ENCODE data around the gene ZDHHC20. TPM values are rescaled to one million over a fixed set of nuclear protein-coding genes. Genes with fewer than 3 reads are reported as not detected.

The ZDHHC20 gene
- total RNA-seq, 4 donors from 2014 or later, result 50.8 to 132 (median 67.1) TPM

DNA sequence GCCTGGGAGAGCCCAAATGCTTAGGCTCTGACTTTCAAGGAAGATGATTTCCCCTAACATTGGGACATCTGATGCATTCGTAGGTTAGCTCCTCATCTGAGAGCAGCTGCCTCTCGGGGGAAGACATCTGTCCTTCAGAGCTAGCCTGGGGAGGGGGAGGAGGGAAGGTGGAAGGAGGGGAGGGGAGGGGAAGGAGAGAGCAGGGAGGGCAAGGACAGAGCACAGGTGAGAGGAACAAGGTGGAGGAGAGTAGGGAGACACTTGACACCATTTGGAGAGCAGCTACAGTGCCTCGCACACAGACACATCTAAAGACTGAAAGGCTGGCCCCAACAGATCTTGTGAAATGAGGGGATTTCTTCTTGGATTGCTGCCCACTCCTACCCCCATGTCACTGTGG lies 103.8 kb downstream of the ZDHHC20 start:
- Histone ChIP-seq H3K27ac (no peak overlapping the region), H3K36me3 (no peaks in the 10 kb centered on the region), H3K9me3 (no peaks in the 10 kb centered on the region), H3K27me3 (no peaks in the 10 kb centered on the region), H3K4me1 (no peaks in the 10 kb centered on the region), H3K4me3 (no peak overlapping the region)
- DNase-seq, result no peak
- no peak for TF ChIP-seq POLR2A (IDR thresholded peaks at IDR 0.05)
- TF ChIP-seq, protein P1, sequence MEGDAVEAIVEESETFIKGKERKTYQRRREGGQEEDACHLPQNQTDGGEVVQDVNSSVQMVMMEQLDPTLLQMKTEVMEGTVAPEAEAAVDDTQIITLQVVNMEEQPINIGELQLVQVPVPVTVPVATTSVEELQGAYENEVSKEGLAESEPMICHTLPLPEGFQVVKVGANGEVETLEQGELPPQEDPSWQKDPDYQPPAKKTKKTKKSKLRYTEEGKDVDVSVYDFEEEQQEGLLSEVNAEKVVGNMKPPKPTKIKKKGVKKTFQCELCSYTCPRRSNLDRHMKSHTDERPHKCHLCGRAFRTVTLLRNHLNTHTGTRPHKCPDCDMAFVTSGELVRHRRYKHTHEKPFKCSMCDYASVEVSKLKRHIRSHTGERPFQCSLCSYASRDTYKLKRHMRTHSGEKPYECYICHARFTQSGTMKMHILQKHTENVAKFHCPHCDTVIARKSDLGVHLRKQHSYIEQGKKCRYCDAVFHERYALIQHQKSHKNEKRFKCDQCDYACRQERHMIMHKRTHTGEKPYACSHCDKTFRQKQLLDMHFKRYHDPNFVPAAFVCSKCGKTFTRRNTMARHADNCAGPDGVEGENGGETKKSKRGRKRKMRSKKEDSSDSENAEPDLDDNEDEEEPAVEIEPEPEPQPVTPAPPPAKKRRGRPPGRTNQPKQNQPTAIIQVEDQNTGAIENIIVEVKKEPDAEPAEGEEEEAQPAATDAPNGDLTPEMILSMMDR (IDR thresholded peaks at IDR 0.05), result no peak

GRCh38 chr13:21354721-21355120 lies 104.4 kb downstream of the ZDHHC20 start:
- H3K4me1 ChIP-seq, result no peaks in the 10 kb centered on the region
- no peak for TF ChIP-seq POLR2A (IDR thresholded peaks at IDR 0.05)
- TF ChIP-seq, protein P1 (IDR thresholded peaks at IDR 0.05), result no peak
- H3K27me3 ChIP-seq, result no peaks in the 10 kb centered on the region
- H3K9me3 ChIP-seq, result no peaks in the 10 kb centered on the region
- no peak for DNase-seq
- H3K36me3 ChIP-seq, result no peaks in the 10 kb centered on the region
- H3K4me3 ChIP-seq, result no peak overlapping the region
- H3K27ac ChIP-seq, result no peak overlapping the region

DNA sequence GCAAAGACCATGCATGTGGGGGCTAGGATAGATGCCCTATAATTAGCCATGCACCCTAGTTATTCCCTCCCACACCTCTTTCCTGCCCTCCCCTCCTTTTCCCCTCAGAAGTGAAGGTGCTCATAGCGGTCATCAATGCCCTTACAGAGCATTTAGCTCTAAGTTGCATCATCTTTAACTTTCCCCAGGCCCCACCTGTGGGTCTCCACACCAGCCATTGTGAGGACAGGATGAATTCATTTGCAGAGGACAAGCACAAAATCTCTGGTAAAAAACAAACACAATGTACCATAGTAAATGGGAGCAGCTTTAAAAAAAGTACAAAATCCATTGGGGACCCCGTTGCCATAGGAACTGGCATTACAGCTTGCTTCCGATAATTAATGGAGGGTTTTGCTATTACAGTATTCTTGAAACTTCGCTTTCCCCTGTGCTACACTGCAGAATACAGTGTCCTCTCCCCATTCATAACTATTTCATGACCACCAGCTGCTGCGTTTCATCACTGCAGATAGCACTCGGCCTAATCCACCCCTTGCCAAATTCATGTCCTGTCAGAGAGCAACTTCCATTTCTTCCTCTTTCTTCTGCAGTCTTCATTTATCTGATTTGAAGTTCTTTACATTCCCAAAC lies 110.5 kb downstream of the ZDHHC20 start:
- no peaks in the 10 kb centered on the region for H3K9me3 ChIP-seq
- DNase-seq, result no peak
- no peak overlapping the region for H3K4me3 ChIP-seq
- no peaks in the 10 kb centered on the region for H3K4me1 ChIP-seq
- no peaks in the 10 kb centered on the region for H3K36me3 ChIP-seq
- H3K27ac ChIP-seq, result no peak overlapping the region
- TF ChIP-seq, protein P1 (IDR thresholded peaks at IDR 0.05), result no peak
- no peak for TF ChIP-seq POLR2A (IDR thresholded peaks at IDR 0.05)
- H3K27me3 ChIP-seq, result no peaks in the 10 kb centered on the region

GRCh38 chr13:21347753-21348318 lies 111.3 kb downstream of the ZDHHC20 start:
- Histone ChIP-seq H3K9me3 (no peaks in the 10 kb centered on the region), H3K27ac (no peak overlapping the region), H3K36me3 (no peaks in the 10 kb centered on the region), H3K27me3 (no peaks in the 10 kb centered on the region), H3K4me1 (no peaks in the 10 kb centered on the region), H3K4me3 (no peak overlapping the region)
- DNase-seq, result no peak
- no peak for TF ChIP-seq POLR2A (IDR thresholded peaks at IDR 0.05)
- TF ChIP-seq, protein P1 (IDR thresholded peaks at IDR 0.05), result no peak

- TF ChIP-seq POLR2A (IDR thresholded peaks at IDR 0.05), result no peak
- TF ChIP-seq, protein P1 (IDR thresholded peaks at IDR 0.05), result no peak
- Histone ChIP-seq H3K36me3 (no peaks in the 10 kb centered on the region), H3K27ac (peak overlapping the region in 2 of 4 donors; percentile 19 to 55), H3K4me1 (no peaks in the 10 kb centered on the region), H3K27me3 (no peaks in the 10 kb centered on the region), H3K4me3 (no peak overlapping the region), H3K9me3 (no peaks in the 10 kb centered on the region)
- DNase-seq, result peak in 1 of 3 donors; percentile 18
These were observed 114.4 kb downstream of the ZDHHC20 start for GRCh38 chr13:21344662-21345176.

All from Peyer's patch (tissue), 4 donors.